GM12874 (cell line): Measurements from ENCODE around the gene NECTIN2.

ENCODE experiments used
- CTCF ChIP-seq: IDR thresholded peaks from 2 replicates; pipeline ENCODE4 v1.5.1; 2011; ENCODE audit warnings: low read depth, mild to moderate bottlenecking, control low read depth, low read length, moderate library complexity; ENCODE audit not compliant: insufficient read depth

Gene NECTIN2

GRCh38 chr19:44841231-44841630, 4.9 kb upstream of the NECTIN2 start:
- no peak for TF ChIP-seq CTCF

- TF ChIP-seq CTCF = no peak
Measured at GRCh38 chr19:44845286-44845611, 848 bp upstream of the NECTIN2 start.

- no peak for TF ChIP-seq CTCF
Measured at GRCh38 chr19:44846455-44847143, 502 bp downstream of the NECTIN2 start.

GRCh38 chr19:44847144-44848035, 1.3 kb downstream of the NECTIN2 start:
- no peak for TF ChIP-seq CTCF

- no peak for TF ChIP-seq CTCF
Measured at GRCh38 chr19:44848036-44848811, 2.1 kb downstream of the NECTIN2 start.

GRCh38 chr19:44848812-44849447, 2.8 kb downstream of the NECTIN2 start:
- no peak for TF ChIP-seq CTCF
